CD14-positive monocyte (primary cell): ENCODE results near the gene PDE11A. TPM values are rescaled to one million over a fixed set of nuclear protein-coding genes. Genes with fewer than 3 reads are reported as not detected.
"Not testable (repeated sequence)": the region's sequence is repeated elsewhere in the genome, so short reads cannot be mapped to it uniquely, and the experiment has no call there.

ENCODE experiments used
- DNase-seq, 3 donors: peaks; one replicate each; pipeline ENCODE4 v3.0.0-alpha.2; 2011 to 2022
- H2AFZ ChIP-seq: 2 replicates; pipeline ENCODE4 v1.6.0; 2012; ENCODE audit warnings: mild to moderate bottlenecking, low read depth, low read length, inconsistent platforms; ENCODE audit not compliant: insufficient read depth, poor library complexity, severe bottlenecking
- H3K27ac ChIP-seq, 2 donors: 1 replicate in 1 of 2; 2 replicates in 1 of 2; pipeline ENCODE4 v1.5.1; 2012 to 2013; ENCODE audit warnings: low read length in 2 of 2, control low read depth in 1 of 2, inconsistent platforms in 1 of 2, low read depth in 1 of 2, mild to moderate bottlenecking in 1 of 2
- H3K27me3 ChIP-seq, 2 donors: one replicate each; pipeline versions ENCODE4 v1.6.0 to v1.6.1; 2011 to 2013; ENCODE audit warnings: low read length in 2 of 2; ENCODE audit not compliant: control insufficient read depth in 2 of 2, insufficient read depth in 2 of 2
- H3K36me3 ChIP-seq, 2 donors: replicated peaks in 1 of 2; 1 replicate in 1 of 2; 2 replicates in 1 of 2; pipeline versions ENCODE4 v1.5.1 to v1.6.1; 2012 to 2013; ENCODE audit warnings: low read length in 2 of 2, control low read depth in 1 of 2, inconsistent platforms in 1 of 2, mild to moderate bottlenecking in 1 of 2; ENCODE audit not compliant: insufficient read depth in 2 of 2, control insufficient read depth in 1 of 2
- H3K4me1 ChIP-seq, 2 donors: 1 replicate in 1 of 2; 2 replicates in 1 of 2; pipeline versions ENCODE4 v1.5.1 to v1.6.1; 2012 to 2013; ENCODE audit warnings: low read length in 2 of 2, control low read depth in 1 of 2, inconsistent platforms in 1 of 2, mild to moderate bottlenecking in 1 of 2, moderate library complexity in 1 of 2; ENCODE audit not compliant: insufficient read depth in 2 of 2, control insufficient read depth in 1 of 2
- H3K4me2 ChIP-seq: replicated peaks from 2 replicates; pipeline ENCODE3; 2012; ENCODE audit warnings: low read length, moderate library complexity, mild to moderate bottlenecking; ENCODE audit not compliant: poor library complexity, severe bottlenecking; ENCODE audit errors: extremely low read depth
- H3K4me3 ChIP-seq, 3 experiments: fragments of 200-600 bp in 1 of 3; sonication (generic) in 1 of 3; replicated peaks in 1 of 3; 1 replicate in 2 of 3; 2 replicates in 1 of 3; pipeline ENCODE4 v1.5.1; 2011 to 2013; ENCODE audit warnings: low read length in 3 of 3, mild to moderate bottlenecking in 3 of 3, control low read depth in 2 of 3, low read depth in 2 of 3, inconsistent platforms in 1 of 3, moderate library complexity in 1 of 3
- H3K79me2 ChIP-seq: 2 replicates; pipeline ENCODE4 v1.6.0; 2012; ENCODE audit warnings: mild to moderate bottlenecking, control low read depth, inconsistent platforms, low read length, moderate library complexity; ENCODE audit not compliant: insufficient read depth
- H3K9ac ChIP-seq: 2 replicates; pipeline ENCODE4 v1.6.0; 2017; ENCODE audit warnings: low read length, mild to moderate bottlenecking; ENCODE audit not compliant: insufficient read depth, poor library complexity, severe bottlenecking
- H3K9me3 ChIP-seq, 2 donors: replicated peaks in 1 of 2; 1 replicate in 1 of 2; 2 replicates in 1 of 2; pipeline versions ENCODE4 v1.5.1 to v1.6.1; 2012 to 2013; ENCODE audit warnings: low read length in 2 of 2, control low read depth in 1 of 2; ENCODE audit not compliant: control insufficient read depth in 1 of 2, insufficient read depth in 1 of 2
- H4K20me1 ChIP-seq: 2 replicates; pipeline ENCODE4 v1.6.0; 2012; ENCODE audit warnings: mild to moderate bottlenecking, low read length, control low read depth, moderate library complexity; ENCODE audit not compliant: insufficient read depth
- H3K27ac Mint-ChIP-seq, 7 donors: one replicate each; pipeline ENCODE4 v1.8.0; 2020; ENCODE audit warnings: mild to moderate bottlenecking in 7 of 7, mixed read lengths in 7 of 7, moderate library complexity in 6 of 7, inconsistent platforms in 2 of 7
- H3K27me3 Mint-ChIP-seq, 3 donors: one replicate each; pipeline ENCODE4 v1.8.0; 2021 to 2022; ENCODE audit warnings: low read depth in 3 of 3, mild to moderate bottlenecking in 3 of 3, mixed read lengths in 3 of 3, moderate library complexity in 3 of 3, inconsistent platforms in 1 of 3
- H3K36me3 Mint-ChIP-seq, 2 donors: one replicate each; pipeline ENCODE4 v1.8.0; 2020; ENCODE audit warnings: mixed read lengths in 2 of 2, inconsistent platforms in 1 of 2, mild to moderate bottlenecking in 1 of 2
- H3K4me1 Mint-ChIP-seq: one replicate; pipeline ENCODE4 v1.8.0; 2020; ENCODE audit warnings: mild to moderate bottlenecking, mixed read lengths
- H3K4me3 Mint-ChIP-seq, 2 donors: one replicate each; pipeline ENCODE4 v1.8.0; 2020; ENCODE audit warnings: mild to moderate bottlenecking in 2 of 2, mixed read lengths in 2 of 2, moderate library complexity in 1 of 2
- H3K9me3 Mint-ChIP-seq, 7 donors: one replicate each; pipeline ENCODE4 v1.8.0; 2020 to 2022; ENCODE audit warnings: mixed read lengths in 7 of 7, mild to moderate bottlenecking in 6 of 7, moderate library complexity in 6 of 7, inconsistent platforms in 2 of 7
- CTCF ChIP-seq: fragments of 200-600 bp; IDR thresholded peaks from one replicate; pipeline ENCODE4 v1.8.0; 2022; ENCODE audit warnings: antibody characterized with exemption, mild to moderate bottlenecking
- WGBS: methylation state at CpG from one replicate; pipeline ENCODE4 v1.1.5; 2013; ENCODE audit warnings: missing lambda C conversion rate; ENCODE audit not compliant: insufficient coverage; 5-methylcytosine and 5-hydroxymethylcytosine counted together
- intact Hi-C, 2 donors: fragments of 100-400 bp; cut with micrococcal nuclease; formaldehyde crosslinking; loops; one replicate each; pipeline versions ENCODE4 v1.15.0 to v1.15.1; 2023
- polyA plus RNA-seq, 3 donors: library from polyadenylated mRNA; depleted of rRNA in 1 of 3; unstranded in 2 of 3; stranded (reverse) in 1 of 3; fragments of 300-500 nt in 2 of 3; fragments of >200 nt in 1 of 3; fragmentation: Illumina TruSeq in 2 of 3; gene quantifications; 1 replicate in 2 of 3; 2 replicates in 1 of 3; pipeline ENCODE4 v1.2.3, GENCODE V29; 2012 to 2021

The PDE11A gene
- polyA plus RNA-seq, 3 donors = not detected

DNA sequence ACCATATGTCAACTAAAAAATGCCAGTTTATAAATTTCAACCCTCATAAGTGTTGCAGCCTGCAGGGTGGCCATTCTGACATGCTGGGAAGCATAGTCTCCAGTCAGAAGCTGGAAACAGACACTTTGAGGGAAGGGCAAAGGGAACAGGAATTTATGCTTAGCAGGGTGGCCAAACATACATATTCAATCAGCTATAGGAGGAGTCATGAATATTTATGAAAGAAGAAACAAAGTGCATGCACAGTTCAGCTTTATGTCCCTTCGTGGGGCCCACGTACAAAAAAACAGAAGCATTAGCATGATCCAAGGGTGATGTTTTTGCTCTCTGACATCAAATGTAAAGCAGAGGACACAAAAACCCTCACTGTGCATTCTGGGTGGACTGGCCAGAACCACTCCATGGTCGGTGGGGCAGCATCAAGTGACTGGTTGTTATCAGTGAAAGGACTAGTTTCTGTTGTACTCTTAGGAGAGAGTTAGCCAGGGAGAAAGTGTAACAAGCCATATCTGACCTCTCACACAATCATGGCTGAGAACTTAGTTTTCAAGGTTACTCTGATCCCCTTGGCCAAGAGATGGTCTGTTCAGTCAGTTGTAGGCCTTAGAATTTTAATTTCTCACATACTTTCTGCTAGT lies 9.9 kb upstream of the PDE11A start:
- H3K4me1 Mint-ChIP-seq = no peaks in the 10 kb centered on the region
- no peak for DNase-seq
- no peak overlapping the region for H3K27ac Mint-ChIP-seq
- Histone ChIP-seq H3K9me3 (no peaks in the 10 kb centered on the region), H3K4me1 (no peaks in the 10 kb centered on the region), H3K36me3 (no peaks in the 10 kb centered on the region), H3K4me2 (no peak overlapping the region), H3K4me3 (no peak overlapping the region), H3K79me2 (no peaks in the 10 kb centered on the region), H3K27me3 (no peaks in the 10 kb centered on the region), H4K20me1 (no peaks in the 10 kb centered on the region), H3K9ac (no peak overlapping the region), H3K27ac (no peak overlapping the region), H2AFZ (no peak overlapping the region)
- H3K9me3 Mint-ChIP-seq = peaks cover 0 to 4% (median 0%) of the 10 kb centered on the region in 7 donors
- intact Hi-C loops = no loop called here
- peaks cover 0 to 2% (median 2%) of the 10 kb centered on the region in 3 donors for H3K27me3 Mint-ChIP-seq
- no peaks in the 10 kb centered on the region for H3K36me3 Mint-ChIP-seq
- no peak overlapping the region for H3K4me3 Mint-ChIP-seq
- no peak for TF ChIP-seq CTCF
- WGBS = 79% methylated on average over 2 of the region's 3 CpGs

- H2AFZ ChIP-seq, H3K36me3 ChIP-seq, H3K36me3 Mint-ChIP-seq, H3K27ac ChIP-seq, H3K27me3 Mint-ChIP-seq, H3K4me1 Mint-ChIP-seq, H3K9me3 Mint-ChIP-seq, H3K27me3 ChIP-seq, DNase-seq, H3K27ac Mint-ChIP-seq, H3K79me2 ChIP-seq, H3K4me1 ChIP-seq, H3K9me3 ChIP-seq, H4K20me1 ChIP-seq, intact Hi-C loops, H3K4me3 Mint-ChIP-seq, H3K4me3 ChIP-seq, H3K4me2 ChIP-seq, H3K9ac ChIP-seq: not testable (repeated sequence)
- no CpG with 5 or more reads among the region's 3 CpGs for WGBS
Observed at GRCh38 chr2:178079279-178079678, 6.7 kb upstream of the PDE11A start.
